Measurements from ENCODE around the gene CCNH.

The CCNH gene

GRCh38 chr5:87367243-87367642 lies 45.5 kb downstream of the CCNH start:
- no peak for DNase-seq (ENCODE audit: extremely low read depth, low read depth)
- TF ChIP-seq CTCF (IDR thresholded peaks at IDR 0.05; ENCODE audit: low read depth, low read length): no peak

- DNase-seq (ENCODE audit: extremely low read depth, low read depth): no peak
Measured at GRCh38 chr5:87361536-87362213, 51.1 kb downstream of the CCNH start.

GRCh38 chr5:87361031-87361445 lies 51.7 kb downstream of the CCNH start:
- DNase-seq (ENCODE audit: extremely low read depth, low read depth): peak; percentile 82
- TF ChIP-seq CTCF (IDR thresholded peaks at IDR 0.05; ENCODE audit: low read depth, low read length): no peak

More at GRCh38 chr5:87361536-87362213, 51.1 kb downstream of the CCNH start:
- no peak for TF ChIP-seq CTCF (IDR thresholded peaks at IDR 0.05; ENCODE audit: low read depth, low read length)

GRCh38 chr5:87360132-87360531 lies 52.6 kb downstream of the CCNH start:
- DNase-seq (ENCODE audit: extremely low read depth, low read depth): no peak
- no peak for TF ChIP-seq CTCF (IDR thresholded peaks at IDR 0.05; ENCODE audit: low read depth, low read length)

GRCh38 chr5:87359106-87359505 lies 53.6 kb downstream of the CCNH start:
- no peak for TF ChIP-seq CTCF (IDR thresholded peaks at IDR 0.05; ENCODE audit: low read depth, low read length)
- no peak for DNase-seq (ENCODE audit: extremely low read depth, low read depth)

GRCh38 chr5:87354496-87354895 lies 58.2 kb downstream of the CCNH start:
- no peak for TF ChIP-seq CTCF (IDR thresholded peaks at IDR 0.05; ENCODE audit: low read depth, low read length)
- DNase-seq (ENCODE audit: extremely low read depth, low read depth): no peak

GRCh38 chr5:87347841-87348240 lies 64.9 kb downstream of the CCNH start:
- no peak for DNase-seq (ENCODE audit: extremely low read depth, low read depth)

More at GRCh38 chr5:87347841-87348240, 64.9 kb downstream of the CCNH start:
- TF ChIP-seq CTCF (IDR thresholded peaks at IDR 0.05; ENCODE audit: low read depth, low read length): no peak

All from AG09319 (cell line).